Mesenchymal stem cell (in vitro differentiated cells and primary cell): ENCODE results near the gene TROAP.

Experiments
- DNase-seq: peaks from one replicate; pipeline ENCODE4 v3.0.0-alpha.2; 2013
- H2AFZ ChIP-seq: one replicate; pipeline ENCODE4 v1.6.1; 2013; ENCODE audit warnings: low read depth, mild to moderate bottlenecking, control low read depth, inconsistent platforms, low read length, moderate library complexity
- H2AK5ac ChIP-seq: 2 replicates; pipeline ENCODE4 v1.6.1; 2013; ENCODE audit warnings: low read length, moderate library complexity, mild to moderate bottlenecking, inconsistent platforms; ENCODE audit not compliant: severe bottlenecking
- H2BK120ac ChIP-seq: one replicate; pipeline ENCODE4 v1.6.1; 2013; ENCODE audit warnings: low read depth, mild to moderate bottlenecking, inconsistent platforms, low read length, moderate library complexity
- H2BK12ac ChIP-seq, 2 experiments: one replicate each; pipeline ENCODE4 v1.6.1; 2013; ENCODE audit warnings: inconsistent platforms in 2 of 2, low read length in 2 of 2, mild to moderate bottlenecking in 2 of 2, moderate library complexity in 2 of 2, control low read depth in 1 of 2
- H2BK15ac ChIP-seq: one replicate; pipeline ENCODE4 v1.6.1; 2013; ENCODE audit warnings: mild to moderate bottlenecking, low read depth, inconsistent platforms; ENCODE audit not compliant: poor library complexity, severe bottlenecking
- H2BK5ac ChIP-seq: 2 replicates; pipeline ENCODE4 v1.6.1; 2013; ENCODE audit warnings: low read depth, mild to moderate bottlenecking, low read length, control low read depth, inconsistent platforms; ENCODE audit not compliant: poor library complexity, severe bottlenecking
- H3K14ac ChIP-seq, 2 experiments: one replicate each; pipeline ENCODE4 v1.6.1; 2013; ENCODE audit warnings: inconsistent platforms in 2 of 2, low read length in 2 of 2, control low read depth in 1 of 2, mild to moderate bottlenecking in 1 of 2, moderate library complexity in 1 of 2
- H3K18ac ChIP-seq, 2 experiments: one replicate each; pipeline ENCODE4 v1.6.1; 2013; ENCODE audit warnings: inconsistent platforms in 2 of 2, low read length in 2 of 2, control low read depth in 1 of 2, low read depth in 1 of 2, mild to moderate bottlenecking in 1 of 2
- H3K23ac ChIP-seq, 2 experiments: one replicate each; pipeline ENCODE4 v1.6.1; 2013; ENCODE audit warnings: inconsistent platforms in 2 of 2, low read length in 2 of 2, mild to moderate bottlenecking in 2 of 2, moderate library complexity in 2 of 2, control low read depth in 1 of 2
- H3K27ac ChIP-seq: 2 replicates; pipeline ENCODE4 v1.5.1; 2013; ENCODE audit warnings: mild to moderate bottlenecking, moderate library complexity, low read length, control low read depth, inconsistent platforms; ENCODE audit not compliant: poor library complexity, severe bottlenecking
- H3K27me3 ChIP-seq, 2 experiments: 2 replicates each; pipeline versions ENCODE4 v1.6.1 to v1.7.0; 2013; ENCODE audit warnings: low read length in 2 of 2, mild to moderate bottlenecking in 2 of 2, moderate library complexity in 2 of 2, control low read depth in 1 of 2, inconsistent platforms in 1 of 2; ENCODE audit not compliant: control insufficient read depth in 1 of 2, insufficient read depth in 1 of 2
- H3K36me3 ChIP-seq, 2 experiments: 2 replicates each; pipeline versions ENCODE4 v1.6.1 to v1.7.0; 2013; ENCODE audit warnings: low read length in 2 of 2, control low read depth in 1 of 2, inconsistent platforms in 1 of 2, low read depth in 1 of 2, mild to moderate bottlenecking in 1 of 2; ENCODE audit not compliant: insufficient read depth in 2 of 2, control insufficient read depth in 1 of 2
- H3K4ac ChIP-seq, 2 experiments: one replicate each; pipeline ENCODE4 v1.6.1; 2013; ENCODE audit warnings: inconsistent platforms in 2 of 2, low read length in 2 of 2, mild to moderate bottlenecking in 2 of 2, moderate library complexity in 2 of 2, control low read depth in 1 of 2, low read depth in 1 of 2
- H3K4me1 ChIP-seq: 2 replicates; pipeline ENCODE4 v1.6.1; 2013; ENCODE audit warnings: low read depth, low read length, control low read depth; ENCODE audit not compliant: control insufficient read depth, insufficient read depth
- H3K4me2 ChIP-seq: 2 replicates; pipeline ENCODE4 v1.6.1; 2013; ENCODE audit warnings: low read length, mild to moderate bottlenecking, inconsistent platforms; ENCODE audit not compliant: poor library complexity, severe bottlenecking
- H3K4me3 ChIP-seq, 2 experiments: 2 replicates each; pipeline versions ENCODE4 v1.5.1 to v1.7.0; 2013; ENCODE audit warnings: low read length in 2 of 2, mild to moderate bottlenecking in 2 of 2, control low read depth in 1 of 2, low read depth in 1 of 2; ENCODE audit not compliant: insufficient read depth in 1 of 2
- H3K79me1 ChIP-seq: replicated peaks from 2 replicates; pipeline ENCODE4 v1.6.1; 2013; ENCODE audit warnings: mild to moderate bottlenecking, control low read depth, low read length, inconsistent platforms; ENCODE audit not compliant: poor library complexity, severe bottlenecking
- H3K9ac ChIP-seq: 2 replicates; pipeline ENCODE4 v1.7.0; 2013; ENCODE audit warnings: mild to moderate bottlenecking, low read length, moderate library complexity
- H3K9me3 ChIP-seq: 2 replicates; pipeline ENCODE4 v1.7.0; 2013; ENCODE audit warnings: mild to moderate bottlenecking, low read length; ENCODE audit not compliant: control insufficient read depth
- H4K8ac ChIP-seq: one replicate; pipeline ENCODE4 v1.6.1; 2013; ENCODE audit warnings: inconsistent platforms, mild to moderate bottlenecking, low read length, moderate library complexity
- H4K91ac ChIP-seq: one replicate; pipeline ENCODE4 v1.6.1; 2013; ENCODE audit warnings: mild to moderate bottlenecking, low read length, inconsistent platforms
- WGBS: methylation state at CpG from one replicate; pipeline ENCODE4 v1.1.7; 2013; ENCODE audit warnings: mixed read lengths; 5-methylcytosine and 5-hydroxymethylcytosine counted together

Gene TROAP

GRCh38 chr12:49293056-49293956 lies 29.7 kb upstream of the TROAP start:
- no peak overlapping the region for H4K91ac ChIP-seq
- WGBS, result 13% methylated on average over 16 of the region's 18 CpGs
- H2AFZ ChIP-seq, result no peak overlapping the region
- no peak overlapping the region for H2AK5ac ChIP-seq
- H3K18ac ChIP-seq, result no peak overlapping the region
- no peak overlapping the region for H2BK120ac ChIP-seq
- H2BK15ac ChIP-seq, result no peak overlapping the region
- H3K23ac ChIP-seq, result no peak overlapping the region
- H3K27me3 ChIP-seq, result peaks cover 51 to 60% of the 10 kb centered on the region in 2 experiments
- H3K79me1 ChIP-seq, result no peaks in the 10 kb centered on the region
- H3K36me3 ChIP-seq, result no peaks in the 10 kb centered on the region
- H3K9me3 ChIP-seq, result no peaks in the 10 kb centered on the region
- no peak overlapping the region for H2BK12ac ChIP-seq
- H3K4me3 ChIP-seq, result no peak overlapping the region
- H3K27ac ChIP-seq, result no peak overlapping the region
- no peak overlapping the region for H4K8ac ChIP-seq
- H3K4me1 ChIP-seq, result peaks cover 20% of the 10 kb centered on the region
- no peak overlapping the region for H3K9ac ChIP-seq
- no peak for DNase-seq
- no peak overlapping the region for H3K4me2 ChIP-seq
- peak overlapping the region in 1 of 2 experiments; percentile 26 for H3K14ac ChIP-seq
- H2BK5ac ChIP-seq, result no peak overlapping the region
- no peak overlapping the region for H3K4ac ChIP-seq

- H3K9ac ChIP-seq, result no peak overlapping the region
- no peak overlapping the region for H2AFZ ChIP-seq
- no peak overlapping the region for H2AK5ac ChIP-seq
- no peak for DNase-seq
- H3K14ac ChIP-seq, result no peak overlapping the region
- H3K18ac ChIP-seq, result no peak overlapping the region
- H3K4me3 ChIP-seq, result no peak overlapping the region
- no peak overlapping the region for H4K8ac ChIP-seq
- no peak overlapping the region for H2BK15ac ChIP-seq
- WGBS, result 28% methylated on average over 3 of the region's 8 CpGs
- peaks cover 20% of the 10 kb centered on the region for H3K4me1 ChIP-seq
- no peaks in the 10 kb centered on the region for H3K36me3 ChIP-seq
- H3K23ac ChIP-seq, result no peak overlapping the region
- H3K9me3 ChIP-seq, result no peaks in the 10 kb centered on the region
- H3K27ac ChIP-seq, result no peak overlapping the region
- H2BK12ac ChIP-seq, result no peak overlapping the region
- no peak overlapping the region for H2BK120ac ChIP-seq
- H3K4ac ChIP-seq, result no peak overlapping the region
- no peaks in the 10 kb centered on the region for H3K79me1 ChIP-seq
- H4K91ac ChIP-seq, result no peak overlapping the region
- no peak overlapping the region for H3K4me2 ChIP-seq
- H2BK5ac ChIP-seq, result no peak overlapping the region
- H3K27me3 ChIP-seq, result peaks cover 57 to 67% of the 10 kb centered on the region in 2 experiments
Observed at GRCh38 chr12:49294086-49294803, 28.8 kb upstream of the TROAP start.

GRCh38 chr12:49294804-49295081 lies 28.3 kb upstream of the TROAP start:
- Histone ChIP-seq H4K8ac (no peak overlapping the region), H2AFZ (no peak overlapping the region), H3K27me3 (peaks cover 57 to 67% of the 10 kb centered on the region in 2 experiments), H2BK120ac (no peak overlapping the region), H3K79me1 (no peaks in the 10 kb centered on the region), H3K4me1 (peaks cover 20% of the 10 kb centered on the region), H3K27ac (no peak overlapping the region), H3K4ac (no peak overlapping the region), H3K23ac (no peak overlapping the region), H2BK12ac (no peak overlapping the region), H3K4me2 (no peak overlapping the region), H4K91ac (no peak overlapping the region), H2BK15ac (no peak overlapping the region), H3K36me3 (no peaks in the 10 kb centered on the region), H2BK5ac (no peak overlapping the region), H3K14ac (no peak overlapping the region), H3K9ac (no peak overlapping the region), H3K18ac (no peak overlapping the region), H3K9me3 (no peaks in the 10 kb centered on the region), H2AK5ac (no peak overlapping the region), H3K4me3 (no peak overlapping the region)
- no peak for DNase-seq
- 7% methylated on average over 2 of the region's 5 CpGs for WGBS
